ENCODE measurements around the gene SCN9A. TPM values are rescaled to one million over a fixed set of nuclear protein-coding genes. Genes with fewer than 3 reads are reported as not detected.
A peak's percentile ranks its signal among the peaks of the same experiment; 100 is the strongest.

The SCN9A gene
- 11.2 TPM for total RNA-seq (ENCODE audit: unreplicated experiment)
- long read RNA-seq, partial matches to known transcripts = 2 of 4 reads
- long read RNA-seq, other reads (novel, unspliced or antisense) = 2 of 4 reads

DNA sequence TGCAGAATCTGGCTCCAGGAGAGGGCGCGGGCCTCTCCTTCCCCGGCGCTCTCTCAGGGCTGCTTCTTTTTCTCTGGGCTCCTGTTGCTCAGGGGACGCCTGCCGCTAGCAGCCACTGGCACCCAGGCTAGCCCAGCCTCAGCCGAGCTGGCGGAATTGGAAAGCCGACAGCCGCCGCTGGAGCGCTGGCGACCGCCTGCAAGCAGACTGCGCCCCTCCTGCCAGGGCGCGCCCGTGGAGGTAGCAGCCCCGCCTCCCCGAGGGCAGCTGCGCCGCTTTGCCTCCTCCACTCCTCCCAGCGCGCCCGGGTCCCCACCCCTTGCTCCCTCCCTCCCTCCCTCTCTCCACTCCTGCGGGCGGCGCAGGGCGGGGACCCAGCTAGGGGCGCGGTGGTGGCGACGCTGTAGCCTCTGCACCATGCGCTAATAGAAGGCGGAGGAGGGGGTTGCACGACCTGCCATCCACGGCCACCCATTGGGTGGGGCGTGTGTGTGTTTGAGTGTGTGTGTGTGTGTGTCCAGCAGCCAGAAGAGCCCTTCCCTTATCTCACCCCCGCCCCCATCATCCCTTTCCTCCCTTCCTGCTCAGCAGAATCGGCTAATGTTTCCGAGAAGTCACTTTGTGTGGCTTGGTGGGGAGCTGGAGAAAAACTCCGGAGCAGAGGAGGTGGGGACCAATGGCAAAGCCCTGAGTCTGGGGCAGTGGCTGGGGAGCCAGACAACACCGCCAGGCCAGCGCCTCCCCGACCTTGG is at the start of gene SCN9A:
TSS of gene SCN9A (minus strand) at position 209 of the 752 bp plus-strand sequence. CDS start 64,188 bp downstream, outside the sequence.
- DNase-seq = peak; percentile 92
- peak within 1 kb of the TSS; percentile 93 for H3K4me3 Mint-ChIP-seq (ENCODE audit: unreplicated experiment)
- H3K36me3 Mint-ChIP-seq (ENCODE audit: unreplicated experiment) = no peaks in the 10 kb centered on the region
- TF ChIP-seq CTCF (IDR thresholded peaks at IDR 0.05; ENCODE audit: partially characterized antibody, unreplicated experiment) = no peak
- H3K4me1 Mint-ChIP-seq (ENCODE audit: low read depth, unreplicated experiment) = peaks cover 5% of the 10 kb centered on the region
- H3K9me3 Mint-ChIP-seq (ENCODE audit: unreplicated experiment) = peaks cover 2% of the 10 kb centered on the region
- no peaks in the 10 kb centered on the region for H3K27me3 Mint-ChIP-seq (ENCODE audit: unreplicated experiment)
- H3K27ac Mint-ChIP-seq (ENCODE audit: unreplicated experiment) = peak within 1 kb of the TSS; percentile 91

GRCh38 chr2:166424841-166425240 is 49.1 kb upstream of the SCN9A start:
- no peak for DNase-seq
- Mint-ChIP-seq H3K27ac (ENCODE audit: unreplicated experiment) (no peak overlapping the region), H3K9me3 (ENCODE audit: unreplicated experiment) (no peaks in the 10 kb centered on the region), H3K4me1 (ENCODE audit: low read depth, unreplicated experiment) (no peaks in the 10 kb centered on the region), H3K27me3 (ENCODE audit: unreplicated experiment) (no peaks in the 10 kb centered on the region), H3K36me3 (ENCODE audit: unreplicated experiment) (no peaks in the 10 kb centered on the region), H3K4me3 (ENCODE audit: unreplicated experiment) (no peak overlapping the region)
- TF ChIP-seq CTCF (IDR thresholded peaks at IDR 0.05; ENCODE audit: partially characterized antibody, unreplicated experiment) = no peak

- peak; percentile 45 for TF ChIP-seq CTCF (IDR thresholded peaks at IDR 0.05; ENCODE audit: partially characterized antibody, unreplicated experiment)
- no peak for DNase-seq
- Mint-ChIP-seq H3K4me3 (ENCODE audit: unreplicated experiment) (no peak overlapping the region), H3K4me1 (ENCODE audit: low read depth, unreplicated experiment) (no peaks in the 10 kb centered on the region), H3K9me3 (ENCODE audit: unreplicated experiment) (peaks cover 2% of the 10 kb centered on the region), H3K27me3 (ENCODE audit: unreplicated experiment) (no peaks in the 10 kb centered on the region), H3K36me3 (ENCODE audit: unreplicated experiment) (no peaks in the 10 kb centered on the region), H3K27ac (ENCODE audit: unreplicated experiment) (no peak overlapping the region)
These were observed 43.8 kb upstream of the SCN9A start for GRCh38 chr2:166419616-166419934.

DNA sequence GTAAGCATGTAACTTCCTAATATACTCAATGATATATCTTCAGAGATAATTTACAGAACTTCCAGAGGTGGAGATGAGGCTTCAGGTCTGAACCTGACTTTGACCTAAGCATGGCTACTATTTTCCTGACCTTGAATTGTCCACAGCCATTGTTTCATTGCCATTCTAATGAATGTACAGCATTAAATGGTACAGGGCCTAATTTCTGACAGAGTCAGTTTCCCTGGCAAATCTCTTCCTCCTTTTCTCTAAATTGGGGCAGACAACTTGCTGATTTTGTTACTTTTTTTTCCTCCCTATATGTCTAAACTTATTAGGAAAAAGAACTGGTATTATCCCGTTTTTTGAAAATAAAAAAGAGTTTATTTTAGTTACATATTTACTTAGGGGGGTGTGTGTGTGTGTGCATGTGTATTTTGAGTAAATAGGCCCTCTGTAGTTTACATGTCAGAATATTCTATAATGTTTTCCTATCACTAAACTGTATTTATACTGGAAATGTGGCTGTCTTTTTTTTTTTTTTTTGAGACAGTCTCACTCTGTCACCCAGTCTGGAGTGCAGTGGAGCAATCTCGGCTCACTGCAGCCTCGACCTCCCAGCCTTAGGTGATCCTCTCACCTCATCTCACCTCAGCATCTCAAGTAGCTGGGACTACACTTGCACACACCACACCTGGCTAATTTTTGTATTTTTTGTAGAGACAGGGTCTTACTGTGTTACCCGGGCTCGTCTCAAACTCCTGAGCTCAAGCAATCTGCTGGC is 43.3 kb upstream of the SCN9A start:
- Mint-ChIP-seq H3K9me3 (ENCODE audit: unreplicated experiment) (peaks cover 2% of the 10 kb centered on the region), H3K27ac (ENCODE audit: unreplicated experiment) (no peak overlapping the region), H3K4me3 (ENCODE audit: unreplicated experiment) (no peak overlapping the region), H3K27me3 (ENCODE audit: unreplicated experiment) (no peaks in the 10 kb centered on the region), H3K4me1 (ENCODE audit: low read depth, unreplicated experiment) (no peaks in the 10 kb centered on the region), H3K36me3 (ENCODE audit: unreplicated experiment) (no peaks in the 10 kb centered on the region)
- no peak for TF ChIP-seq CTCF (IDR thresholded peaks at IDR 0.05; ENCODE audit: partially characterized antibody, unreplicated experiment)
- no peak for DNase-seq

- no peaks in the 10 kb centered on the region for H3K27me3 Mint-ChIP-seq (ENCODE audit: unreplicated experiment)
- no peak overlapping the region for H3K4me3 Mint-ChIP-seq (ENCODE audit: unreplicated experiment)
- no peak for DNase-seq
- no peaks in the 10 kb centered on the region for H3K4me1 Mint-ChIP-seq (ENCODE audit: low read depth, unreplicated experiment)
- H3K9me3 Mint-ChIP-seq (ENCODE audit: unreplicated experiment) = peaks cover 2% of the 10 kb centered on the region
- no peak for TF ChIP-seq CTCF (IDR thresholded peaks at IDR 0.05; ENCODE audit: partially characterized antibody, unreplicated experiment)
- H3K36me3 Mint-ChIP-seq (ENCODE audit: unreplicated experiment) = no peaks in the 10 kb centered on the region
- no peak overlapping the region for H3K27ac Mint-ChIP-seq (ENCODE audit: unreplicated experiment)
These were observed 41.9 kb upstream of the SCN9A start for GRCh38 chr2:166417669-166418068.
